BE2C (cell line): ENCODE results near the gene ZBTB39. TPM values are rescaled to one million over a fixed set of nuclear protein-coding genes. Genes with fewer than 3 reads are reported as not detected.
"Not testable (repeated sequence)": the region's sequence is repeated elsewhere in the genome, so short reads cannot be mapped to it uniquely, and the experiment has no call there.

Source experiments
- DNase-seq: peaks from one replicate; pipeline ENCODE4 v3.0.0-alpha.2; 2020
- H3K27me3 ChIP-seq: fragments of 250-450 bp; sonication (Bioruptor Pico); 2 replicates; pipeline ENCODE4 v1.5.1; 2020; ENCODE audit warnings: mild to moderate bottlenecking
- H3K36me3 ChIP-seq: fragments of 250-450 bp; sonication (Bioruptor Pico); 2 replicates; pipeline ENCODE4 v1.5.1; 2020; ENCODE audit warnings: mild to moderate bottlenecking
- H3K4me1 ChIP-seq: fragments of 250-450 bp; sonication (Bioruptor Pico); 2 replicates; pipeline ENCODE4 v1.5.1; 2020
- H3K4me3 ChIP-seq: 2 replicates; pipeline ENCODE4 v1.5.1; 2011; ENCODE audit warnings: low read depth, low read length
- H3K9me3 ChIP-seq: fragments of 250-450 bp; sonication (Bioruptor Pico); 2 replicates; pipeline ENCODE4 v1.5.1; 2020
- CTCF ChIP-seq: IDR thresholded peaks from 2 replicates; pipeline ENCODE4 v1.5.1; 2012; ENCODE audit warnings: mild to moderate bottlenecking, low read depth, low read length
- polyA plus RNA-seq: library from polyadenylated mRNA; unstranded; fragments of >200 nt; gene quantifications from one replicate; pipeline ENCODE4 v1.2.1, GENCODE V29; 2012; ENCODE audit warnings: low read depth, missing spikeins; ENCODE audit not compliant: insufficient read length, insufficient read depth

ZBTB39 gene
- polyA plus RNA-seq: 16.8 TPM

DNA sequence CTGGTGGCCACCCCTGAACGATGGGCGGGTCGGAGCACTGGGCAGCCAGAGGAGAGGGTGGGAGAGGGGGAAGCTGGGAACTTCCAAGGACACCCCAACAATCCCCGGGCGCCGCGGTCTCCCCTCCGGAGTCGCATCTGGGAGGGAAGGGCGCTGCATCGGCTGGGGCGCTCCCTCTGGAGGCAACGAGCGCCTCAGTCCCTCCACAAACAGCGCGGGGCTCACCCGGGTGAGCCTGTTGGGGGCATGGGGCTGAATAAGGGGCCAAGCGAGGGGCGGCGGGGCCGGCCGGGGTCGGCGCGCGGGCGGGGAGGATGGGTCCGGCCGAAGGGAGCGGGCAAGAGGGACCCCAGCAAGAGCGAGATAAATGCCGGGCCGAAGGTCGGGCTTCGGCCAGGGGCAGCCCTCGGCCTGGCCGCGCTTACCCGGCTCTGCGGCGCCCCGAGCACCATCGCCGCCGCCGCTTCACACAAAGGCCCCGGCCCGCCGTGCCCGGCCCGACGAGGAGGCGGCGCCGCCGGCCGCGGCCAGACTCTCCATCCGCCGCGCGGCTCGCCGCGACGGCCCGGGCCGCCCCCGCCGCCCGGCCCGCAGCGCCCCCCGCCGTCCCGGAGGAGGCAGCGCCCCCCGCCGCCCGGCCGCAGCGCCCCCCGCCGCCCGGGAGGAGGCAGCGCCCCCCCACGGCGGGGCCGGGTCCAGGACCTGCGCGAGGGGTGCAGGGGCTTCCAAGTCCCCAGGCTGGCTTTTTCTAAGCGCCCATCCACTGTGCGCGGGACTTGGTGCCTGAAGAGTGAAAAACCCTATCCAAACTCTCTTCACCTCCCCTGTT lies at the start of gene ZBTB39:
Gene ZBTB39 (minus strand): TSS at position 567 of the 829 bp plus-strand sequence. CDS start 1,629 bp downstream, outside the sequence.
- H3K9me3 ChIP-seq: no peaks in the 10 kb centered on the region
- peak; percentile 81 for DNase-seq
- peak; percentile 41; the same call in 1 of the 2 replicates for TF ChIP-seq CTCF

DNA sequence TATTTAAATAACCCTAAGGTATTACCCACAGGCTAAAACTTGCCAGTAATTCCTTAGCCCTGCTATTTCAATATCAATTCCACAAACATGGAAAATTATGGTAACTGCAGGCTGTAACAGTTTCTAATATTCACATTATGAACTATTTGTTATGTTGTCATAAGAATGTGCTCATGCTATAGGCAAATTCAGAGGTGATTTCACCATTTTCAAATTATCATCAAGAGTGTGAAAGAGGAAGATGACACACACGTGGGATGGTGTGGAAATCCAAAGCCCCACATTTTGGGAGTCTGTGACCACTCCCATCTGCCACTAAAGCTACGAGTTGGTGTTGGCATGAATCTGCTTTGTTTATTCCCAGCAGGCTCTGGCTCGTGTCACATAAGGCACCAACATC lies 49.5 kb upstream of the ZBTB39 start:
- peaks cover 37% of the 10 kb centered on the region for H3K36me3 ChIP-seq

More for the DNA sequence above, at the start of gene ZBTB39:
- H3K36me3 ChIP-seq: peaks cover 33% of the 10 kb centered on the region
- H3K4me3 ChIP-seq: peak within 1 kb of the TSS; percentile 85
- no peaks in the 10 kb centered on the region for H3K4me1 ChIP-seq
- H3K27me3 ChIP-seq: no peaks in the 10 kb centered on the region

DNA sequence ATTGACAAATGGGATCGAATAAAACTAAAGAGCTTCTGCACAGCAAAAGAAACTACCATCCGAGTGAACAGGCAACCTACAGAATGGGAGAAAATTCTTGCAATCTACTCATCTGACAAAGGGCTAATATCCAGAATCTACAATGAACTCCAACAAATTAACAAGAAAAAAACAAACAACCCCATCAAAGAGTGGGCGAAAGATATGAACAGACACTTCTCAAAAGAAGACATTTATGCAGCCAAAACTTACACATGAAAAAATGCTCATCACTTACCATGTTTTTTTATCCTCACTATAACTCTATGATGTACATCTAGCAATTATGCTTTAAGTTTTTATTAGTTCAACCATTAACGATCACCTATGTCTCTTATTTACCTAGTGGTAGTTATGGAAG lies 47.6 kb upstream of the ZBTB39 start:
- not testable (repeated sequence) for H3K4me1 ChIP-seq, DNase-seq, H3K27me3 ChIP-seq, H3K4me3 ChIP-seq, H3K9me3 ChIP-seq
- H3K36me3 ChIP-seq: peaks cover 18% of the 10 kb centered on the region

More for the DNA sequence above, 49.5 kb upstream of the ZBTB39 start:
- no peak overlapping the region for H3K4me3 ChIP-seq
- no peaks in the 10 kb centered on the region for H3K9me3 ChIP-seq
- H3K27me3 ChIP-seq: no peaks in the 10 kb centered on the region
- DNase-seq: no peak
- H3K4me1 ChIP-seq: no peaks in the 10 kb centered on the region
- no peak for TF ChIP-seq CTCF

- not testable (repeated sequence) for H3K27me3 ChIP-seq, H3K4me3 ChIP-seq, H3K9me3 ChIP-seq, DNase-seq, H3K4me1 ChIP-seq
- H3K36me3 ChIP-seq: peaks cover 10% of the 10 kb centered on the region
Measured at GRCh38 chr12:57053146-57053545, 46.8 kb upstream of the ZBTB39 start.

- no peaks in the 10 kb centered on the region for H3K9me3 ChIP-seq
- H3K4me1 ChIP-seq: no peaks in the 10 kb centered on the region
- H3K4me3 ChIP-seq: no peak overlapping the region
- H3K36me3 ChIP-seq: no peaks in the 10 kb centered on the region
- no peaks in the 10 kb centered on the region for H3K27me3 ChIP-seq
- TF ChIP-seq CTCF: no peak
- DNase-seq: no peak
Measured at GRCh38 chr12:57051011-57051410, 44.7 kb upstream of the ZBTB39 start.

DNA sequence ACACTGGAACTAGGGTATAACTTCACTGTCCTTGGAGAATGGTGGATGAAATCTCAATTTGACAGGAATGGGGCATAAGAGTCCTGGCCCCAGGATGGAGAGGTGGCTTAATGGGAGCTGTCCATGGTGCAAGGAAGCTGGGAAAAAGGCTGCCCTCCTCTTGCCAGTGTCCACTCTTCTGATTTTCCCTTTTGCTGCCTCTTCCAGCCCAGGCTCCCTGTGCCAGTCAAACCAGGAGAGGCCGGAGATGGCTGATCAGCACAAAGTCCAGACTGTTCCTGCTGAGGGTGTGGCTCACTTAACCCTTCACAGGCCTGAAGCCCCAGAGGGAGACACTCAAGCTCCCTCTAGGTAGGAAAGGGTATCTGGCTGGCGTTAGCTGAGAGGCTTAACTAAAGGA lies 43.5 kb upstream of the ZBTB39 start, which contains the start of gene MYO1A:
Gene MYO1A (minus strand): TSS at position 240 of the 400 bp plus-strand sequence. CDS start 1,806 bp downstream, outside the sequence.
- no peak within 1 kb of the TSS for H3K4me3 ChIP-seq
- H3K4me1 ChIP-seq: no peaks in the 10 kb centered on the region
- H3K36me3 ChIP-seq: no peaks in the 10 kb centered on the region
- H3K9me3 ChIP-seq: no peaks in the 10 kb centered on the region
- no peak for TF ChIP-seq CTCF
- no peaks in the 10 kb centered on the region for H3K27me3 ChIP-seq
- no peak for DNase-seq

GRCh38 chr12:57049119-57049446 lies 42.7 kb upstream of the ZBTB39 start:
- Histone ChIP-seq H3K4me3 (no peak overlapping the region), H3K36me3 (no peaks in the 10 kb centered on the region), H3K9me3 (no peaks in the 10 kb centered on the region), H3K27me3 (no peaks in the 10 kb centered on the region), H3K4me1 (no peaks in the 10 kb centered on the region)
- DNase-seq: no peak
- no peak for TF ChIP-seq CTCF
